22Rv1 (cell line): Measurements from ENCODE around the gene ITGAD.

ENCODE experiments used
- H3K27ac ChIP-seq: fragments of 450-650 bp; 2 replicates; pipeline ENCODE4 v1.5.1; 2017
- CTCF ChIP-seq: fragments of 450-650 bp; IDR thresholded peaks from 2 replicates; pipeline ENCODE4 v1.5.1; 2017; ENCODE audit warnings: mild to moderate bottlenecking
- ZFX ChIP-seq: fragments of 450-650 bp; IDR thresholded peaks from 2 replicates; pipeline ENCODE4 v1.6.1; 2017; ENCODE audit warnings: antibody characterized with exemption, borderline replicate concordance

Gene ITGAD

GRCh38 chr16:31371008-31371407 lies 22.1 kb upstream of the ITGAD start:
- H3K27ac ChIP-seq: no peak overlapping the region
- TF ChIP-seq CTCF: no peak

- H3K27ac ChIP-seq: no peak overlapping the region
- TF ChIP-seq CTCF (no peak), ZFX (no peak)
These were observed 21.3 kb upstream of the ITGAD start for GRCh38 chr16:31371619-31372484.

DNA sequence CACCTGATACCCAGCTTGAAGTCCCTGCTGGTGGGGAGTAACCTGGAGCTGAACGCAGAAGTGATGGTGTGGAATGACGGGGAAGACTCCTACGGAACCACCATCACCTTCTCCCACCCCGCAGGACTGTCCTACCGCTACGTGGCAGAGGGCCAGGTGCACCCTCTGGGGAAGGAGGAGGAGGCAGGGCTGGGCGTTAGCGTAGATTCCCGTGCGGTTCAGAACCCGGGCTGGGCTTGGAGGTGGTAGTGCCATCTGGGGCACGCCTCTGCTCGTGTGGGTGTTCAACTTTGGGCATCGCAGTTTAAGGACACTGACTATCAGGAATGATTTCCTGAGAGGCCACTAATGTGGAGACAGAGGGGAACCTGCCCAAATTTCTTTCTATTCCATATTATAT lies 19.9 kb upstream of the ITGAD start:
- no peak for TF ChIP-seq CTCF
- no peak for TF ChIP-seq ZFX
- H3K27ac ChIP-seq: no peak overlapping the region

- H3K27ac ChIP-seq: no peak overlapping the region
- TF ChIP-seq CTCF (no peak), ZFX (no peak)
These were observed 17.9 kb upstream of the ITGAD start for GRCh38 chr16:31375231-31375630.

GRCh38 chr16:31376705-31377104 lies 16.4 kb upstream of the ITGAD start:
- TF ChIP-seq CTCF (no peak), ZFX (no peak)
- no peak overlapping the region for H3K27ac ChIP-seq

DNA sequence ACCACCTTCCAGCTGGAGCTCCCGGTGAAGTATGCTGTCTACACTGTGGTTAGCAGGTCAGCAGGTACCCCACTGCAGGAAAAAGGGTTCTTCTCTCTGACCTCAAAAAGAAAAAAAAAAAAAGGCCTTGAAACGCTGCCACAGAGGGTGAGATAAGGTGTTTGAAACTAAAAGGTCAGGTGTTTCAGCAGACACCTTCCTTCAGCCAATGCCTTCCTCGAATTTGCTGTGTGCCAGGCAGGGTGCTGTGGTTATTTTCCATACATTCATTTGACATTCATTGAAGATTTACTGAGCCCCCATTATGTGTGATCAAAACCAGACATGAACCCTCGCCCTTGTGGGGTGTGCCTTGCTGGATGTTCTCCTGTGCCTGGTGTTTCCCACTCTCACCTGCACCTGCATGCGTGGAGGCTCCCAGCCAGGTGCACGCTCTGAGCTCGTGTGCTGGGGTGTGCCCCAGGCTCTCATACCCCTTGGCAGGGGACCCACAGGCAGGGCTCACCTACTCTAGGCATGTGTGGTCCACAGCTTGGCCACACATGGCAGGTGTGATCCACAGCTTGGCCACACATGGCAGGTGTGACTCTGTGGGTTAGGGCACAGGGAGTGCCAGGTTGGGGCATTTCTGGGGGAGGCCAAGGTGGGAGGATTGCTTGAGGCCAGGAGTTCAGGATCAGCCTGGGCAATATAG lies 15.8 kb upstream of the ITGAD start:
- TF ChIP-seq CTCF (no peak), ZFX (no peak)
- H3K27ac ChIP-seq: no peak overlapping the region

DNA sequence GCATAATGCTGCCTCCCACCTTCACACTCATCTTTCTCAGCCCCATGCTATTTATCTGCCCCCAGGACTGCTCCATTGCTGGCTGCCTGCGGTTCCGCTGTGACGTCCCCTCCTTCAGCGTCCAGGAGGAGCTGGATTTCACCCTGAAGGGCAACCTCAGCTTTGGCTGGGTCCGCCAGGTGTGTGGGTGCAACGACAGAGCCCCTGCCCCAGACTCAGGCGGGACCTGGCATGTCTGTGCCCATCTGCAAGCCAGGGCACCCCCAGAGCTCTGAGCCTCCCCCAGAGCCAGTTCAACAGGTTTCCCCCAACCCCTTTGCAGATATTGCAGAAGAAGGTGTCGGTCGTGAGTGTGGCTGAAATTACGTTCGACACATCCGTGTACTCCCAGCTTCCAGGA lies 12.9 kb upstream of the ITGAD start:
- H3K27ac ChIP-seq: no peak overlapping the region
- TF ChIP-seq CTCF (no peak), ZFX (no peak)
